HEK293 (cell line): ENCODE measurements around the gene MRPL39.

Source experiments
- GLI4 ChIP-seq: fragments of 450-650 bp; formaldehyde crosslinking; IDR thresholded peaks from 2 replicates; pipeline ENCODE4 v1.5.1; 2016; ENCODE audit warnings: missing biosample characterization, missing genetic modification characterization
- SCRT1 ChIP-seq: fragments of 450-650 bp; formaldehyde crosslinking; IDR thresholded peaks from 2 replicates; pipeline ENCODE4 v1.5.1; 2016; ENCODE audit warnings: missing biosample characterization, missing genetic modification characterization, borderline replicate concordance
- SCRT2 ChIP-seq: fragments of 450-650 bp; formaldehyde crosslinking; IDR thresholded peaks from 2 replicates; pipeline ENCODE4 v1.5.1; 2016; ENCODE audit warnings: missing biosample characterization, missing genetic modification characterization
- TCF7L2 ChIP-seq: IDR thresholded peaks from 2 replicates; pipeline ENCODE4 v1.6.1; 2011; ENCODE audit warnings: low read depth, mild to moderate bottlenecking, inconsistent platforms, low read length, moderate library complexity, borderline replicate concordance
- ZNF311 ChIP-seq: fragments of 450-650 bp; formaldehyde crosslinking; IDR thresholded peaks from 2 replicates; pipeline ENCODE4 v1.5.1; 2017; ENCODE audit warnings: missing biosample characterization, missing genetic modification characterization, borderline replicate concordance
- TF ChIP-seq, protein P1 (sequence below): fragments of 450-650 bp; formaldehyde crosslinking; IDR thresholded peaks from 2 replicates; pipeline ENCODE4 v1.5.1; 2017; ENCODE audit warnings: missing biosample characterization, missing genetic modification characterization
- TF ChIP-seq, protein P2 (sequence below): fragments of 450-650 bp; formaldehyde crosslinking; IDR thresholded peaks from 2 replicates; pipeline ENCODE4 v1.5.1; 2016; ENCODE audit warnings: missing biosample characterization, missing genetic modification characterization
- TF ChIP-seq, protein P3 (sequence below): fragments of 450-650 bp; formaldehyde crosslinking; IDR thresholded peaks from 2 replicates; pipeline ENCODE4 v1.5.1; 2016; ENCODE audit warnings: missing biosample characterization, missing genetic modification characterization
- TF ChIP-seq, protein P4 (sequence below): fragments of 450-650 bp; formaldehyde crosslinking; IDR thresholded peaks from 2 replicates; pipeline ENCODE4 v1.5.1; 2016; ENCODE audit warnings: missing biosample characterization, missing genetic modification characterization

DNA sequence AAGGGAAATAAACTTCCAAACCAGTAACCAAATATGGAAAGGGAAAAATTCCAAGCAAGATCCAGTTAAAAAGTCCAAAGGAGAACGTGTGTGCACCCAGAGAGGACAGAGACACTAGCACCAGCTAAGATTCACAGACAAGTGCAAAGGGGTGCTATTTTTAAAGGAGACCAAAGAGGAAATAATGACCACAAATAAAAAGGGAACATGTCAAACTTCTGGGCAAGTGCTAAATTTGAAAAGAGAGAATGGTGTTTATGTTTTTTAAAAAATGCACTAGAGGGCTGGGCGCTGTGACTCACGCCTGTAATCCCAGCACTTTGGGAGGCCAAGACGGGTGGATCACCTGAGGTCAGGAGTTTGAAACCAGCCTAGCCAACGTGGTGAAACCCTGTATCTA lies 40.4 kb upstream of the MRPL39 start:
- no peak for TF ChIP-seq TCF7L2
- no peak for TF ChIP-seq GLI4 (tag by site-specific recombination)
- TF ChIP-seq, protein P1, sequence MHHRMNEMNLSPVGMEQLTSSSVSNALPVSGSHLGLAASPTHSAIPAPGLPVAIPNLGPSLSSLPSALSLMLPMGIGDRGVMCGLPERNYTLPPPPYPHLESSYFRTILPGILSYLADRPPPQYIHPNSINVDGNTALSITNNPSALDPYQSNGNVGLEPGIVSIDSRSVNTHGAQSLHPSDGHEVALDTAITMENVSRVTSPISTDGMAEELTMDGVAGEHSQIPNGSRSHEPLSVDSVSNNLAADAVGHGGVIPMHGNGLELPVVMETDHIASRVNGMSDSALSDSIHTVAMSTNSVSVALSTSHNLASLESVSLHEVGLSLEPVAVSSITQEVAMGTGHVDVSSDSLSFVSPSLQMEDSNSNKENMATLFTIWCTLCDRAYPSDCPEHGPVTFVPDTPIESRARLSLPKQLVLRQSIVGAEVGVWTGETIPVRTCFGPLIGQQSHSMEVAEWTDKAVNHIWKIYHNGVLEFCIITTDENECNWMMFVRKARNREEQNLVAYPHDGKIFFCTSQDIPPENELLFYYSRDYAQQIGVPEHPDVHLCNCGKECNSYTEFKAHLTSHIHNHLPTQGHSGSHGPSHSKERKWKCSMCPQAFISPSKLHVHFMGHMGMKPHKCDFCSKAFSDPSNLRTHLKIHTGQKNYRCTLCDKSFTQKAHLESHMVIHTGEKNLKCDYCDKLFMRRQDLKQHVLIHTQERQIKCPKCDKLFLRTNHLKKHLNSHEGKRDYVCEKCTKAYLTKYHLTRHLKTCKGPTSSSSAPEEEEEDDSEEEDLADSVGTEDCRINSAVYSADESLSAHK (tag by site-specific recombination): no peak
- TF ChIP-seq, protein P2, sequence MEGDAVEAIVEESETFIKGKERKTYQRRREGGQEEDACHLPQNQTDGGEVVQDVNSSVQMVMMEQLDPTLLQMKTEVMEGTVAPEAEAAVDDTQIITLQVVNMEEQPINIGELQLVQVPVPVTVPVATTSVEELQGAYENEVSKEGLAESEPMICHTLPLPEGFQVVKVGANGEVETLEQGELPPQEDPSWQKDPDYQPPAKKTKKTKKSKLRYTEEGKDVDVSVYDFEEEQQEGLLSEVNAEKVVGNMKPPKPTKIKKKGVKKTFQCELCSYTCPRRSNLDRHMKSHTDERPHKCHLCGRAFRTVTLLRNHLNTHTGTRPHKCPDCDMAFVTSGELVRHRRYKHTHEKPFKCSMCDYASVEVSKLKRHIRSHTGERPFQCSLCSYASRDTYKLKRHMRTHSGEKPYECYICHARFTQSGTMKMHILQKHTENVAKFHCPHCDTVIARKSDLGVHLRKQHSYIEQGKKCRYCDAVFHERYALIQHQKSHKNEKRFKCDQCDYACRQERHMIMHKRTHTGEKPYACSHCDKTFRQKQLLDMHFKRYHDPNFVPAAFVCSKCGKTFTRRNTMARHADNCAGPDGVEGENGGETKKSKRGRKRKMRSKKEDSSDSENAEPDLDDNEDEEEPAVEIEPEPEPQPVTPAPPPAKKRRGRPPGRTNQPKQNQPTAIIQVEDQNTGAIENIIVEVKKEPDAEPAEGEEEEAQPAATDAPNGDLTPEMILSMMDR (tag by site-specific recombination): no peak
- TF ChIP-seq, protein P3, sequence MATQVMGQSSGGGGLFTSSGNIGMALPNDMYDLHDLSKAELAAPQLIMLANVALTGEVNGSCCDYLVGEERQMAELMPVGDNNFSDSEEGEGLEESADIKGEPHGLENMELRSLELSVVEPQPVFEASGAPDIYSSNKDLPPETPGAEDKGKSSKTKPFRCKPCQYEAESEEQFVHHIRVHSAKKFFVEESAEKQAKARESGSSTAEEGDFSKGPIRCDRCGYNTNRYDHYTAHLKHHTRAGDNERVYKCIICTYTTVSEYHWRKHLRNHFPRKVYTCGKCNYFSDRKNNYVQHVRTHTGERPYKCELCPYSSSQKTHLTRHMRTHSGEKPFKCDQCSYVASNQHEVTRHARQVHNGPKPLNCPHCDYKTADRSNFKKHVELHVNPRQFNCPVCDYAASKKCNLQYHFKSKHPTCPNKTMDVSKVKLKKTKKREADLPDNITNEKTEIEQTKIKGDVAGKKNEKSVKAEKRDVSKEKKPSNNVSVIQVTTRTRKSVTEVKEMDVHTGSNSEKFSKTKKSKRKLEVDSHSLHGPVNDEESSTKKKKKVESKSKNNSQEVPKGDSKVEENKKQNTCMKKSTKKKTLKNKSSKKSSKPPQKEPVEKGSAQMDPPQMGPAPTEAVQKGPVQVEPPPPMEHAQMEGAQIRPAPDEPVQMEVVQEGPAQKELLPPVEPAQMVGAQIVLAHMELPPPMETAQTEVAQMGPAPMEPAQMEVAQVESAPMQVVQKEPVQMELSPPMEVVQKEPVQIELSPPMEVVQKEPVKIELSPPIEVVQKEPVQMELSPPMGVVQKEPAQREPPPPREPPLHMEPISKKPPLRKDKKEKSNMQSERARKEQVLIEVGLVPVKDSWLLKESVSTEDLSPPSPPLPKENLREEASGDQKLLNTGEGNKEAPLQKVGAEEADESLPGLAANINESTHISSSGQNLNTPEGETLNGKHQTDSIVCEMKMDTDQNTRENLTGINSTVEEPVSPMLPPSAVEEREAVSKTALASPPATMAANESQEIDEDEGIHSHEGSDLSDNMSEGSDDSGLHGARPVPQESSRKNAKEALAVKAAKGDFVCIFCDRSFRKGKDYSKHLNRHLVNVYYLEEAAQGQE (tag by site-specific recombination): no peak
- no peak for TF ChIP-seq SCRT2 (tag by site-specific recombination)
- TF ChIP-seq, protein P4, sequence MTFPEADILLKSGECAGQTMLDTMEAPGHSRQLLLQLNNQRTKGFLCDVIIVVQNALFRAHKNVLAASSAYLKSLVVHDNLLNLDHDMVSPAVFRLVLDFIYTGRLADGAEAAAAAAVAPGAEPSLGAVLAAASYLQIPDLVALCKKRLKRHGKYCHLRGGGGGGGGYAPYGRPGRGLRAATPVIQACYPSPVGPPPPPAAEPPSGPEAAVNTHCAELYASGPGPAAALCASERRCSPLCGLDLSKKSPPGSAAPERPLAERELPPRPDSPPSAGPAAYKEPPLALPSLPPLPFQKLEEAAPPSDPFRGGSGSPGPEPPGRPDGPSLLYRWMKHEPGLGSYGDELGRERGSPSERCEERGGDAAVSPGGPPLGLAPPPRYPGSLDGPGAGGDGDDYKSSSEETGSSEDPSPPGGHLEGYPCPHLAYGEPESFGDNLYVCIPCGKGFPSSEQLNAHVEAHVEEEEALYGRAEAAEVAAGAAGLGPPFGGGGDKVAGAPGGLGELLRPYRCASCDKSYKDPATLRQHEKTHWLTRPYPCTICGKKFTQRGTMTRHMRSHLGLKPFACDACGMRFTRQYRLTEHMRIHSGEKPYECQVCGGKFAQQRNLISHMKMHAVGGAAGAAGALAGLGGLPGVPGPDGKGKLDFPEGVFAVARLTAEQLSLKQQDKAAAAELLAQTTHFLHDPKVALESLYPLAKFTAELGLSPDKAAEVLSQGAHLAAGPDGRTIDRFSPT (tag by site-specific recombination): no peak
- TF ChIP-seq ZNF311: no peak
- TF ChIP-seq SCRT1: no peak
